Caco-2 (cell line): ENCODE results near the gene RAB5B. TPM values are rescaled to one million over a fixed set of nuclear protein-coding genes. Genes with fewer than 3 reads are reported as not detected.

Source experiments
- BruUV-seq: library from RNA; stranded (reverse); fragments of 400-500 nt; replicated peaks from 2 replicates; lab custom pipeline; 2021; lab: Mats Ljungman, UMichigan
- CTCF ChIA-PET: fragments of 300-600 bp; sonication (Branson Sonifier 250); formaldehyde crosslinking; loops from one replicate; lab custom pipeline; 2022; ENCODE audit warnings: antibody characterized with exemption; lab: Charles Lee
- POLR2A ChIA-PET: fragments of 300-600 bp; sonication (Branson Sonifier 250); formaldehyde crosslinking; loops from one replicate; lab custom pipeline; 2022; ENCODE audit warnings: antibody characterized with exemption; lab: Charles Lee
- DNase-seq, 2 experiments: peaks; one replicate each; pipeline versions ENCODE4 v3.0.0 to v3.0.0-alpha.2; 2020 to 2022
- H3K27me3 ChIP-seq: replicated peaks from 2 replicates; pipeline ENCODE4 v1.6.0; 2011; ENCODE audit warnings: low read length; ENCODE audit not compliant: control insufficient read depth, insufficient read depth
- H3K36me3 ChIP-seq: 2 replicates; pipeline ENCODE4 v1.5.1; 2011; ENCODE audit warnings: low read length; ENCODE audit not compliant: control insufficient read depth, insufficient read depth
- H3K4me1 ChIP-seq: fragments of 250-450 bp; sonication (Bioruptor Pico); 2 replicates; pipeline ENCODE4 v1.5.1; 2020; ENCODE audit warnings: mild to moderate bottlenecking
- H3K4me3 ChIP-seq: 2 replicates; pipeline ENCODE4 v1.5.1; 2011; ENCODE audit warnings: low read depth, mild to moderate bottlenecking, control low read depth, low read length
- H3K9me3 ChIP-seq: fragments of 250-450 bp; sonication (Bioruptor Pico); 2 replicates; pipeline ENCODE4 v1.5.1; 2020; ENCODE audit warnings: mild to moderate bottlenecking, moderate library complexity
- H3K27ac Mint-ChIP-seq: one replicate; pipeline ENCODE4 v1.8.0; 2022; ENCODE audit warnings: mixed read lengths; ENCODE audit not compliant: unreplicated experiment
- H3K27me3 Mint-ChIP-seq: one replicate; pipeline ENCODE4 v1.8.0; 2022; ENCODE audit warnings: mixed read lengths; ENCODE audit not compliant: insufficient read depth, unreplicated experiment
- H3K36me3 Mint-ChIP-seq: one replicate; pipeline ENCODE4 v1.8.0; 2022; ENCODE audit warnings: mild to moderate bottlenecking, mixed read lengths; ENCODE audit not compliant: insufficient read depth, unreplicated experiment
- H3K4me1 Mint-ChIP-seq: one replicate; pipeline ENCODE4 v1.8.0; 2022; ENCODE audit warnings: low read depth, mixed read lengths; ENCODE audit not compliant: unreplicated experiment
- H3K4me3 Mint-ChIP-seq: one replicate; pipeline ENCODE4 v1.8.0; 2022; ENCODE audit warnings: mild to moderate bottlenecking, moderate library complexity, mixed read lengths; ENCODE audit not compliant: unreplicated experiment
- H3K9me3 Mint-ChIP-seq: one replicate; pipeline ENCODE4 v1.8.0; 2022; ENCODE audit warnings: mixed read lengths; ENCODE audit not compliant: unreplicated experiment
- intact Hi-C: fragments of 100-400 bp; cut with micrococcal nuclease; formaldehyde crosslinking; loops from one replicate; pipeline ENCODE4 v1.10.0; 2022; ENCODE audit not compliant: unreplicated experiment
- total RNA-seq: library from RNA; stranded (reverse); gene quantifications from 2 replicates; pipeline ENCODE4 v1.2.3, GENCODE V29; 2022
- TF ChIP-seq, protein P1 (sequence below), 2 experiments: fragments of 200-600 bp in 1 of 2; IDR thresholded peaks; 1 replicate in 1 of 2; 2 replicates in 1 of 2; pipeline versions ENCODE4 v1.5.1 to v1.8.0; 2011 to 2022; ENCODE audit warnings: antibody characterized with exemption in 1 of 2, control low read depth in 1 of 2, inconsistent platforms in 1 of 2, low read depth in 1 of 2, low read length in 1 of 2, mild to moderate bottlenecking in 1 of 2, moderate library complexity in 1 of 2; ENCODE audit not compliant: insufficient read depth in 1 of 2, severe bottlenecking in 1 of 2, unreplicated experiment in 1 of 2

The RAB5B gene
- total RNA-seq, 1 experiment from 2014 or later = 107 TPM

DNA sequence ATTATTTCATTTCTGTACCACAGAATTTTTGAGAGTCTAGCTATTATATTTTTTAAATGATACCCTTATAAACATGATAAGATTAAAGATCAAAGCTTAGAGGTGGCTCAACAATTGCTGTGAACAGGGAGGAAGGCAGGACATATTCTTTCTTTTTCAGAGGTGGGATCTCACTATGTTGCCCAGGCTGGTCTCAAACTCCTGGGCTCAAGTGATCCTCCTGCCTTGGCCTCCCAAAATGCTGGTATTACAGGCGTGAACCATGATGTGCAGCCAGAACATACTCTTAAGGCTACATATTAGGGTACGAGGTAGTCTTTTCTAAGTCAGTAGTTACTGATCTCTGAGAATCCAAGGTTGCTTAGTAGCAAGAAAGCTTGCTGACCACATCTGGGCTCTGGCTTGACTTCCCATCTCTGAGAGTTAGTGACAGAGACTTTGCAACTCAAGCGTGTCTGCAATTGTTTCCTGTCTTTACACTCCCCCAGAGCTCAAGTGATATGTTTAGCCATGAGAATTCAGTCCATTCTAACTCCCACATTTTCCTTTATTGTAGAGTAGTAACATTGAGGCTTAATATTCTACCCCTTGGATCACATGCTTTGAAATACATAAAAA is 8.6 kb downstream of the RAB5B start:
- no peaks in the 10 kb centered on the region for H3K27me3 ChIP-seq
- Mint-ChIP-seq H3K27ac (no peak overlapping the region), H3K36me3 (peaks cover 68% of the 10 kb centered on the region), H3K4me1 (no peaks in the 10 kb centered on the region), H3K4me3 (no peak overlapping the region), H3K9me3 (no peaks in the 10 kb centered on the region), H3K27me3 (no peaks in the 10 kb centered on the region)
- no peaks in the 10 kb centered on the region for H3K4me1 ChIP-seq
- POLR2A ChIA-PET = interaction anchor here (1.4 kb wide), 2 partner anchors 8 to 9 kb away, joined by 5 to 7 read pairs; partner anchors contain the start of gene RAB5B
- H3K9me3 ChIP-seq = no peaks in the 10 kb centered on the region
- TF ChIP-seq, protein P1, sequence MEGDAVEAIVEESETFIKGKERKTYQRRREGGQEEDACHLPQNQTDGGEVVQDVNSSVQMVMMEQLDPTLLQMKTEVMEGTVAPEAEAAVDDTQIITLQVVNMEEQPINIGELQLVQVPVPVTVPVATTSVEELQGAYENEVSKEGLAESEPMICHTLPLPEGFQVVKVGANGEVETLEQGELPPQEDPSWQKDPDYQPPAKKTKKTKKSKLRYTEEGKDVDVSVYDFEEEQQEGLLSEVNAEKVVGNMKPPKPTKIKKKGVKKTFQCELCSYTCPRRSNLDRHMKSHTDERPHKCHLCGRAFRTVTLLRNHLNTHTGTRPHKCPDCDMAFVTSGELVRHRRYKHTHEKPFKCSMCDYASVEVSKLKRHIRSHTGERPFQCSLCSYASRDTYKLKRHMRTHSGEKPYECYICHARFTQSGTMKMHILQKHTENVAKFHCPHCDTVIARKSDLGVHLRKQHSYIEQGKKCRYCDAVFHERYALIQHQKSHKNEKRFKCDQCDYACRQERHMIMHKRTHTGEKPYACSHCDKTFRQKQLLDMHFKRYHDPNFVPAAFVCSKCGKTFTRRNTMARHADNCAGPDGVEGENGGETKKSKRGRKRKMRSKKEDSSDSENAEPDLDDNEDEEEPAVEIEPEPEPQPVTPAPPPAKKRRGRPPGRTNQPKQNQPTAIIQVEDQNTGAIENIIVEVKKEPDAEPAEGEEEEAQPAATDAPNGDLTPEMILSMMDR (IDR thresholded peaks at IDR 0.05; ENCODE audit: insufficient read depth in 1 of 2, low read depth in 1 of 2, low read length in 1 of 2, severe bottlenecking in 1 of 2, unreplicated experiment in 1 of 2) = no peak
- no TSS peak for BruUV-seq
- no peak overlapping the region for H3K4me3 ChIP-seq
- peaks cover 1% of the 10 kb centered on the region; the same call in 1 of the 2 replicates for H3K36me3 ChIP-seq
- intact Hi-C loops = no loop called here
- CTCF ChIA-PET = interaction anchor here (0.7 to 2.5 kb wide), 5 partner anchors 9 to 28 kb away, joined by 3 to 9 read pairs (median 4); partner anchors contain the start of genes RAB5B and SUOX
- no peak for DNase-seq

DNA sequence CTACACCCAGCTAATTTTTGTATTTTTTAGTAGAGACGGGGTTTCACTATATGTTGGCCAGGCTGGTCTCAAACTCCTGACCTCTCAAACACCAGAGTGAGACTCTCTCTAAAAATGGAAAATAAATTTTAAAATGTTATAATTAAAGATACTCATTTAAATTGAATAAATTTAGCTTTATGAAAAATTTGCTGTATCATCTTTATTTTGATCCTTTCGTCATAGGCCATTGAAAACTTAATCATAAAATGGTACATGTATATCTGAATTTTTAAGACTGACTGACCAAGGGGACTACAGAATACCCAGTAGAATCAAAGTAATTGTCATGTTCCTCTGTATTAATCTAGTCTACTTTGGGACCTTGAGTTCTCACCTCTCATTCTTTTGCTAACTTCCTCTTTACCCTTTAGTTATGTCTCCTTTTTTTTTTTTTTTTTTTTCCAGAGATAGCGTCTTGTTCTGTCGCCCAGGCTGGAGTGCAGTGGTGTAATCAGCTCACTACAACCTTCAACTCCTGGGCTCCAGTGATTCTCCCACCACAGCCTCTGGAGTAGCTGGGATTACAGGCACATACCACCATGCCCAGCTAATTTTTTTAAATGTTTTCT is 9.5 kb downstream of the RAB5B start:
- H3K36me3 Mint-ChIP-seq = peaks cover 61% of the 10 kb centered on the region
- H3K9me3 Mint-ChIP-seq = no peaks in the 10 kb centered on the region
- no peaks in the 10 kb centered on the region for H3K27me3 ChIP-seq
- H3K4me3 Mint-ChIP-seq = no peak overlapping the region
- no peaks in the 10 kb centered on the region for H3K4me1 Mint-ChIP-seq
- H3K27ac Mint-ChIP-seq = no peak overlapping the region
- H3K4me3 ChIP-seq = no peak overlapping the region
- H3K27me3 Mint-ChIP-seq = no peaks in the 10 kb centered on the region
- ChIA-PET POLR2A (interaction anchor here (1.4 kb wide), 2 partner anchors 9 to 10 kb away, joined by 5 to 7 read pairs; partner anchors contain the start of gene RAB5B), CTCF (interaction anchor here (1.2 to 2.5 kb wide), 2 partner anchors 10 to 44 kb away, joined by 3 to 9 read pairs; partner anchors contain the start of gene RAB5B)
- intact Hi-C loops = no loop called here
- TF ChIP-seq, protein P1 (IDR thresholded peaks at IDR 0.05; ENCODE audit: insufficient read depth in 1 of 2, low read depth in 1 of 2, low read length in 1 of 2, severe bottlenecking in 1 of 2, unreplicated experiment in 1 of 2) = no peak
- H3K36me3 ChIP-seq = no peaks in the 10 kb centered on the region; the same call in none of the 2 replicates
- BruUV-seq = no TSS peak
- no peaks in the 10 kb centered on the region for H3K9me3 ChIP-seq
- no peak for DNase-seq
- H3K4me1 ChIP-seq = no peaks in the 10 kb centered on the region

DNA sequence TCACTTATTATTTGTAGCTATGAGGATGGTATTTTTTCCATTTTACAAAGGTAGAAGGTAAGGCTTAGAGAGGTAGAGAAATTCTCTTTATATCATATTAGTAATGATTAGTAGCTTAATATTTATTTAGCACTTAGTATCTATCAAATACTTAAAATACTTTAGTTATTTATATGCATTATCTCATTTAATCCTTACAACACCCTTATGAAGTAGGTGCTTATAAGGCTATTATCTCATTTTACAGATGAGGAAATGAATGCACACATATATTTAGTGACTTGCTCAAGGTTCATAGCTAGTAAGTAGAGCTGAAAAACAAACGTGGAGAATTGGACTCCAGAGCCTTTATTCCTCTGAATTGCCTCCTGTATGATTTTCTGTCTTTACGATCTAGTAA is 11.0 kb downstream of the RAB5B start:
- H3K4me3 Mint-ChIP-seq = no peak overlapping the region
- no peaks in the 10 kb centered on the region for H3K9me3 Mint-ChIP-seq
- no peak overlapping the region for H3K27ac Mint-ChIP-seq
- H3K27me3 Mint-ChIP-seq = no peaks in the 10 kb centered on the region
- no peaks in the 10 kb centered on the region for H3K4me1 ChIP-seq
- no TSS peak for BruUV-seq
- ChIA-PET CTCF (interaction anchor here (0.6 to 2.5 kb wide), 3 partner anchors 11 kb away, joined by 6 to 9 read pairs (median 7); partner anchors contain the start of gene RAB5B), POLR2A (no interaction called here)
- H3K4me1 Mint-ChIP-seq = no peaks in the 10 kb centered on the region
- peaks cover 64% of the 10 kb centered on the region for H3K36me3 Mint-ChIP-seq
- H3K36me3 ChIP-seq = peaks cover 2% of the 10 kb centered on the region
- no peak overlapping the region for H3K4me3 ChIP-seq
- TF ChIP-seq, protein P1 (IDR thresholded peaks at IDR 0.05; ENCODE audit: insufficient read depth in 1 of 2, low read depth in 1 of 2, low read length in 1 of 2, severe bottlenecking in 1 of 2, unreplicated experiment in 1 of 2) = no peak
- intact Hi-C loops = no loop called here
- no peaks in the 10 kb centered on the region for H3K27me3 ChIP-seq
- H3K9me3 ChIP-seq = no peaks in the 10 kb centered on the region
- no peak for DNase-seq
